Frontal cortex (tissue), 4 donors: ENCODE data around the gene ACE2. TPM values are rescaled to one million over a fixed set of nuclear protein-coding genes. Genes with fewer than 3 reads are reported as not detected.

Source experiments
- DNase-seq, 2 donors: peaks; one replicate each; pipeline ENCODE4 v3.0.0; 2012; ENCODE audit warnings: low spot score in 2 of 2
- FAIRE-seq: peaks from 2 replicates; lab custom pipeline; 2012; peaks lifted over from hg19 to GRCh38; lab: Jason Lieb, UNC
- total RNA-seq: library from RNA; depleted of rRNA; stranded (reverse); fragments of >200 nt; gene quantifications from one replicate; pipeline ENCODE4 v1.2.3, GENCODE V29; 2014
- donor health status: control.
- donor health status: control.
- donor health status: control.

Gene ACE2
- total RNA-seq, 1 donor from 2014 or later = under 0.01 TPM

DNA sequence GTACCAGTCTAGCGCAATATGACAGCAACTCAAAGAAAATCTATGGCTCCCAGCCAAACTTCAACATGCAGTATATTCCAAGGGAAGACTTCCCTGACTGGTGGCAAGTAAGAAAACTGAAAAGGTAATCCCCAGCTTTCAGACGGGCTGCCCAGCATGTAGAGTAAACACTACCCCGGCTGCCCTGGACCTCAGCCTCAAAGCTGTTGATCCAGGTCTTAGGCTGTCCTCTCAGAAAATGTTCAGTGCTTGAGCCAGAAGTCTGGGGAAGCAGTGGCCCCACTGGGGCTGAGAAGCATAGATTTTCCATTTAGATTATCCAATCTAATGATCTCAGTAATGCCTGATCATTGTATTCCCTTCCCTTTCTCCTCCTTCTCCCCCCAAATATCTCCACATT lies 78.3 kb downstream of the ACE2 start:
- no peak for FAIRE-seq
- no peak for DNase-seq

DNA sequence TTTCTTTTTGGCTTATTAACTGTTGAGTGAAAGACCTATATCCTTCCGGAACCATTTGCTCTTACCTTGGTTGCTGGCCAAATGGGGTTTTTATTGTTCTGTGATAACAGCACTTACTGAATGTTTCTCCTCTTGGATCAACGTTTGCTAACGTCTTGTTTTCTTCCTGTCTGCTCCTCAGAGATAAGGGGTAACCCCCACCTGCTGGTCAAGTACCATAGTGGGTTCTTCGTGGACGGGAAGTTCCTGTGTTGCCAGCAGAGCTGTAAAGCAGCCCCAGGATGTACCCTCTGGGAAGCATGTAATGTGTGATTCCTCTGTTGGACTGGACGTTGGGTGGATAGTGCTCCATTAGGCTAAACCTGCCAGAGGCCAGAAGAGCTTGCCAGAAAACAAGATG lies 84.8 kb downstream of the ACE2 start:
- DNase-seq = no peak
- no peak for FAIRE-seq

DNA sequence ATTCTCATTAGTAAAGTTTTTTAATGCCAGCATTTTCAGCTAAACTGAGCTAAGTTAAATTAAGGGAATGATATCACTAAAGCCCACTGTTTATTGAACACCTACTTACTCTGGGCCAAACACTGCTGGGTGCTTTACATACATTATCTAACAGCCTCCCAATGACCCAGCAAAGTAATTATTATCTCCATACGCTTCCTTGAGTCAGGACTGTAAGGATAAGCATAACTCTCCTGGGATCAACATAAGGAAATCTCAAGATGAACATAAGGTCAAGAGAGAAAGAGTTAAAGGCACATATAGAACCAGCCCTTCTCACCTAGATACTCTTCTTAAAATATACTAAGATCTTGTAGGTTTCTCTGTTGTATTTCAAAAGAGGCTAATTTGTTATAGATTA lies 86.5 kb downstream of the ACE2 start:
- no peak for DNase-seq
- no peak for FAIRE-seq

GRCh38 chrX:15512401-15512965 lies 88.3 kb downstream of the ACE2 start:
- no peak for FAIRE-seq

GRCh38 chrX:15511563-15511962 lies 89.2 kb downstream of the ACE2 start:
- DNase-seq (no peak), FAIRE-seq (no peak)

More at GRCh38 chrX:15512401-15512965, 88.3 kb downstream of the ACE2 start:
- DNase-seq = no peak

Other genes starting within 250 kb of the ACE2 start
- gene VEGFD, start 216.5 kb downstream of the ACE2 start, total RNA-seq = not detected
- 2.0 TPM for gene PIR, start 107.6 kb downstream of the ACE2 start, total RNA-seq
- 0.41 TPM for gene BMX, start 100.2 kb downstream of the ACE2 start, total RNA-seq
- gene CLTRN, start 63.8 kb upstream of the ACE2 start, total RNA-seq = 0.41 TPM
- gene CA5B, start 137.3 kb upstream of the ACE2 start, total RNA-seq = 4.5 TPM
- gene ZRSR2, start 189.5 kb upstream of the ACE2 start, total RNA-seq = 4.5 TPM